Endothelial cell of umbilical vein (primary cell): Measurements from ENCODE around the gene ANGPT4. TPM values are rescaled to one million over a fixed set of nuclear protein-coding genes. Genes with fewer than 3 reads are reported as not detected.

Source experiments
- BruUV-seq: library from RNA; stranded (reverse); fragments of 400-500 nt; replicated peaks from 2 replicates; lab custom pipeline; 2021; lab: Mats Ljungman, UMichigan
- CTCF ChIA-PET: fragments of 300-600, 350-600 bp; sonication (Branson Sonifier 250); formaldehyde crosslinking; loops from one replicate; lab custom pipeline; 2021; ENCODE audit warnings: antibody characterized with exemption, inconsistent platforms; lab: Charles Lee
- POLR2A ChIA-PET: fragments of 300-600, 350-600 bp; sonication (Branson Sonifier 250); formaldehyde crosslinking; loops from one replicate; lab custom pipeline; 2021; ENCODE audit warnings: antibody characterized with exemption, inconsistent platforms; lab: Charles Lee
- DNase-seq: peaks from one replicate; pipeline ENCODE4 v3.0.0-alpha.2; 2011; ENCODE audit warnings: low read depth, low spot score
- FAIRE-seq: peaks from 2 replicates; lab custom pipeline; 2011; peaks lifted over from hg19 to GRCh38; lab: Jason Lieb, UNC
- H2AFZ ChIP-seq: 2 replicates; pipeline ENCODE4 v1.6.0; 2012; ENCODE audit warnings: low read depth, low read length, control low read depth, inconsistent platforms
- H3K27ac ChIP-seq: 2 replicates; pipeline ENCODE4 v1.5.1; 2011; ENCODE audit warnings: low read depth, mild to moderate bottlenecking, control low read depth, low read length, moderate library complexity; ENCODE audit not compliant: insufficient read depth
- H3K27me3 ChIP-seq, 2 experiments: 2 replicates each; pipeline versions ENCODE4 v1.6.0 to v1.6.1; 2011; ENCODE audit warnings: low read length in 2 of 2, mixed read lengths in 1 of 2; ENCODE audit not compliant: control insufficient read depth in 2 of 2, insufficient read depth in 2 of 2
- H3K36me3 ChIP-seq, 2 experiments: 2 replicates in 1 of 2; 3 replicates in 1 of 2; pipeline ENCODE4 v1.5.1; 2011; ENCODE audit warnings: low read length in 2 of 2, mild to moderate bottlenecking in 1 of 2, moderate library complexity in 1 of 2; ENCODE audit not compliant: control insufficient read depth in 2 of 2, insufficient read depth in 2 of 2; ENCODE audit errors: extremely low read depth in 1 of 2
- H3K4me1 ChIP-seq: 3 replicates; pipeline ENCODE4 v1.5.1; 2011; ENCODE audit warnings: mild to moderate bottlenecking, low read length; ENCODE audit not compliant: control insufficient read depth, insufficient read depth; ENCODE audit errors: extremely low read depth
- H3K4me2 ChIP-seq: 2 replicates; pipeline ENCODE4 v1.6.1; 2011; ENCODE audit warnings: low read length, control low read depth, mixed read lengths; ENCODE audit not compliant: insufficient read depth
- H3K4me3 ChIP-seq, 3 experiments: fragments of 200-600 bp in 1 of 3; sonication (generic), shearing (Covaris generic) in 1 of 3; replicated peaks in 1 of 3; 2 replicates each; pipeline ENCODE4 v1.5.1; 2011 to 2016; ENCODE audit warnings: control low read depth in 3 of 3, low read length in 3 of 3, mild to moderate bottlenecking in 2 of 3, inconsistent platforms in 1 of 3, low read depth in 1 of 3, moderate library complexity in 1 of 3; ENCODE audit not compliant: insufficient read depth in 1 of 3
- H3K79me2 ChIP-seq: 2 replicates; pipeline ENCODE4 v1.6.0; 2012; ENCODE audit warnings: low read length, inconsistent platforms; ENCODE audit not compliant: control insufficient read depth, insufficient read depth
- H3K9ac ChIP-seq: replicated peaks from 2 replicates; pipeline ENCODE3; 2011; ENCODE audit warnings: low read length, control low read depth; ENCODE audit not compliant: insufficient read depth; ENCODE audit errors: extremely low read depth
- H3K9me1 ChIP-seq: replicated peaks from 3 replicates; pipeline ENCODE4 v1.6.0; 2011; ENCODE audit warnings: mild to moderate bottlenecking, low read length; ENCODE audit not compliant: control insufficient read depth, insufficient read depth; ENCODE audit errors: extremely low read depth
- H3K9me3 ChIP-seq: replicated peaks from 2 replicates; pipeline ENCODE4 v1.5.1; 2012; ENCODE audit warnings: low read length, inconsistent platforms; ENCODE audit not compliant: control insufficient read depth, insufficient read depth
- H4K20me1 ChIP-seq: replicated peaks from 2 replicates; pipeline ENCODE3; 2011; ENCODE audit warnings: mild to moderate bottlenecking, low read length; ENCODE audit not compliant: control insufficient read depth, insufficient read depth; ENCODE audit errors: extremely low read depth
- CTCF ChIP-seq, 2 donors: IDR thresholded peaks; 1 replicate in 1 of 2; 2 replicates in 1 of 2; pipeline ENCODE4 v1.5.1; 2011; ENCODE audit warnings: low read length in 2 of 2, mild to moderate bottlenecking in 2 of 2, moderate library complexity in 2 of 2, control low read depth in 1 of 2, inconsistent platforms in 1 of 2, low read depth in 1 of 2; ENCODE audit not compliant: insufficient read depth in 1 of 2; ENCODE audit errors: extremely low read depth in 1 of 2
- EZH2 ChIP-seq: IDR thresholded peaks from 2 replicates; pipeline ENCODE4 v1.6.1; 2012; ENCODE audit warnings: borderline replicate concordance, low read depth, mild to moderate bottlenecking, moderate library complexity, low read length, inconsistent platforms; ENCODE audit not compliant: severe bottlenecking
- FOS ChIP-seq: IDR thresholded peaks from 2 replicates; pipeline ENCODE4 v1.6.1; 2011; ENCODE audit warnings: mild to moderate bottlenecking, low read length, moderate library complexity, borderline replicate concordance; ENCODE audit not compliant: insufficient read depth
- GATA2 ChIP-seq: IDR thresholded peaks from 2 replicates; pipeline ENCODE4 v1.7.0; 2011; ENCODE audit warnings: low read depth, mild to moderate bottlenecking, moderate library complexity, mixed read lengths, low read length; ENCODE audit not compliant: insufficient read length, insufficient read depth
- JUN ChIP-seq: IDR thresholded peaks from 2 replicates; pipeline ENCODE4 v1.6.1; 2011; ENCODE audit warnings: borderline replicate concordance, low read depth; ENCODE audit not compliant: insufficient read length, insufficient read depth
- MYC ChIP-seq: IDR thresholded peaks from one replicate; pipeline ENCODE4 v1.6.1; 2011; ENCODE audit warnings: mild to moderate bottlenecking, low read depth, low read length
- POLR2A ChIP-seq: IDR thresholded peaks from 2 replicates; pipeline ENCODE4 v1.6.1; 2012; ENCODE audit warnings: low read depth, mild to moderate bottlenecking, control low read depth, low read length
- POLR2AphosphoS5 ChIP-seq: IDR thresholded peaks from 2 replicates; pipeline ENCODE4 v1.6.1; 2012; ENCODE audit warnings: low read depth, mild to moderate bottlenecking, control low read depth, low read length, moderate library complexity; ENCODE audit not compliant: insufficient read depth
- dilution Hi-C: fragments of 300-500 bp; cut with MboI; formaldehyde crosslinking; loops from one replicate; pipeline ENCODE4 v1.15.0; 2019; ENCODE audit warnings: low sequenced_read_pairs; ENCODE audit not compliant: extremely low pct_ligation_motif_present
- intact Hi-C: fragments of 100-400 bp; cut with micrococcal nuclease; formaldehyde crosslinking; loops from one replicate; pipeline ENCODE4 v1.10.0; 2022
- polyA plus RNA-seq, 4 experiments: library from polyadenylated mRNA; depleted of rRNA in 3 of 4; stranded (reverse) in 3 of 4; unstranded in 1 of 4; fragments of >200 nt; gene quantifications; 2 replicates each; pipeline versions ENCODE4 v1.2.1 to v1.2.3, GENCODE V29; 2011 to 2012; ENCODE audit warnings: missing spikeins in 1 of 4
- total RNA-seq: library from RNA; stranded (reverse); gene quantifications from 2 replicates; pipeline ENCODE4 v1.2.3, GENCODE V29; 2021
- TF ChIP-seq, protein P1 (sequence below): IDR thresholded peaks from 2 replicates; pipeline ENCODE4 v1.6.1; 2011; ENCODE audit not compliant: insufficient read depth, insufficient read length

ANGPT4 gene
- total and polyA plus RNA-seq, 2 donors (not counting 3 experiments of a cell fraction or from before 2014, with no cell fraction given): not detected

DNA sequence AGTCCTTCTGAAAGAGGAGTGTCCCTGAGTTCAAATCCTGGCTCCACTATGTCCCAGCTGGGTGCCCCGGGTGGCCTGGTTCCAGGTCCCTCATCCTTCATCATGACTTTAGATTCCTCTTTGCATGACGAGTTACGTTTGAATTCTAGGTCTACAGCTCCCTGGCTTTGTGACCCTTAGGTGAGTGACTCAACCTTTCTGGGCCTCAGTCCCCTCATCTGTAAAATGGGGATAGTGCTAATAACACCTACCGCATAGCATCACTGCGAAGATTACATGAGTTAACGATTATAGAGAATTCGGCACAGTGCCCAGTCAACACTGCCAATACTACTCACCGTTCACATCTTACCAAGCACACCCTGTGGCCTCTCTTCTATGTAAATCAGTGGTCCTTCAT, 46.5 kb upstream of the ANGPT4 start:
- no peak for FAIRE-seq
- no peak overlapping the region for H2AFZ ChIP-seq
- dilution Hi-C loops: no loop called here

More for the DNA sequence above, 46.5 kb upstream of the ANGPT4 start:
- Histone ChIP-seq H3K4me1 (no peaks in the 10 kb centered on the region), H4K20me1 (no peaks in the 10 kb centered on the region), H3K36me3 (no peaks in the 10 kb centered on the region), H3K4me3 (no peak overlapping the region), H3K4me2 (no peak overlapping the region), H3K9ac (no peak overlapping the region), H3K27ac (no peak overlapping the region), H3K9me1 (no peaks in the 10 kb centered on the region), H3K9me3 (no peaks in the 10 kb centered on the region), H3K27me3 (peaks cover 0 to 2% of the 10 kb centered on the region in 2 experiments), H3K79me2 (no peaks in the 10 kb centered on the region)
- intact Hi-C loops: no loop called here
- ChIA-PET CTCF (interaction anchor here (0.7 kb wide), 1 partner anchor 144 kb away, joined by 3 read pairs; no protein-coding TSS in a partner anchor), POLR2A (no interaction called here)
- TF ChIP-seq GATA2 (no peak), POLR2A (no peak), POLR2AphosphoS5 (no peak), CTCF (IDR thresholded peaks at IDR 0.05; ENCODE audit: extremely low read depth in 1 of 2, insufficient read depth in 1 of 2, low read depth in 1 of 2, low read length in 2 of 2) (no peak), MYC (no peak), FOS (no peak), EZH2 (no peak), JUN (no peak)
- TF ChIP-seq, protein P1, sequence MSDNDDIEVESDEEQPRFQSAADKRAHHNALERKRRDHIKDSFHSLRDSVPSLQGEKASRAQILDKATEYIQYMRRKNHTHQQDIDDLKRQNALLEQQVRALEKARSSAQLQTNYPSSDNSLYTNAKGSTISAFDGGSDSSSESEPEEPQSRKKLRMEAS: no peak
- no peak for DNase-seq
- no TSS peak for BruUV-seq
